ENCODE results near the gene NHLRC4. TPM values are rescaled to one million over a fixed set of nuclear protein-coding genes. Genes with fewer than 3 reads are reported as not detected.

NHLRC4 gene
- total RNA-seq, 1 donor from 2014 or later, result 0.46 TPM

GRCh38 chr16:543301-544164 lies 23.3 kb upstream of the NHLRC4 start:
- no peak for DNase-seq (ENCODE audit: low read depth)
- no peaks in the 10 kb centered on the region for H3K27me3 ChIP-seq (ENCODE audit: control insufficient read depth, insufficient read depth, low read length)
- H3K36me3 ChIP-seq (ENCODE audit: control insufficient read depth, insufficient read depth, low read length), result no peaks in the 10 kb centered on the region
- TF ChIP-seq CTCF (IDR thresholded peaks at IDR 0.05; ENCODE audit: insufficient read depth, low read length, poor library complexity, severe bottlenecking), result no peak
- no peak overlapping the region for H3K4me3 ChIP-seq (ENCODE audit: low read depth, low read length)

DNA sequence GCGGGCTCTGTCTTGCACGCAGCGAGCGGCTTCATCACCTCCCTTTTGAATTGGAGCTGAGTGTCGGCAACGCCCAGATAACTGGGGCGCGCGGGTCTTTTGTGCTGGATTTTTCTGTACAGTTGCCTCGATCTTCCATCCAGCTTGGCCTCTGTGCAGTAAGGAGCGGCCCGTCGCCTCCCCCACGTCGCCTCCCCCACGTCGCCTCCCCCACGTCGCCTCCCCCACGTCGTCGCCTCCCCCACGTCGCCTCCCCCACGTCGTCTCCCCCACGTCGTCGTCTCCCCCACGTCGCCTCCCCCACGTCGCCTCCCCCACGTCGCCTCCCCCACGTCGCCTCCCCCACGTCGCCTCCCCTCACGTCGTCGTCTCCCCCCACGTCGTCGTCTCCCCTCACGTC lies 22.3 kb upstream of the NHLRC4 start:
- Histone ChIP-seq H3K36me3 (ENCODE audit: control insufficient read depth, insufficient read depth, low read length) (no peaks in the 10 kb centered on the region), H3K4me3 (ENCODE audit: low read depth, low read length) (no peak overlapping the region), H3K27me3 (ENCODE audit: control insufficient read depth, insufficient read depth, low read length) (no peaks in the 10 kb centered on the region)
- no peak for TF ChIP-seq CTCF (IDR thresholded peaks at IDR 0.05; ENCODE audit: insufficient read depth, low read length, poor library complexity, severe bottlenecking)
- no peak for DNase-seq (ENCODE audit: low read depth)

GRCh38 chr16:546909-547770 lies 19.7 kb upstream of the NHLRC4 start:
- TF ChIP-seq CTCF (IDR thresholded peaks at IDR 0.05; ENCODE audit: insufficient read depth, low read length, poor library complexity, severe bottlenecking), result peak; percentile 60
- Histone ChIP-seq H3K36me3 (ENCODE audit: control insufficient read depth, insufficient read depth, low read length) (no peaks in the 10 kb centered on the region), H3K27me3 (ENCODE audit: control insufficient read depth, insufficient read depth, low read length) (no peaks in the 10 kb centered on the region), H3K4me3 (ENCODE audit: low read depth, low read length) (no peak overlapping the region)
- no peak for DNase-seq (ENCODE audit: low read depth)

DNA sequence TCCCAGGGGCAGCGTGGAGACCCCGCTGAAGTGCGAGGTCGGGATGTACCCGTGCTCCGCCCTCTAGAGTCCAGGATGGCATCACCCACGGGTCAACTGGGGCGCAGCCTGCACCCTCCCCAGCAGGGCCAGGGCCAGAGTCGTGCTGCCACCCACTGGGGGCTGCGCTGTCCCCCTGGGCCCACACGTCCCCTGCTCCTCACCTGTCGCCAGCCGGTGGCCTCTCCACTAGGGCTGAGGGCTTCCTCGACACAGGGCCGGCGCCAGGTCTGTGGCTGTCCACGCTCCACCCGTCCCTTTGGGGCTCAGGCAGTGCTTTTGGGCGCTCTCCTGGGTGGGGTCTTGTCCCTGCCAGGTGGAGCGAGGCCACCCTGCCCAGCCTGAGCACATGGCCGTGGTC lies 18.2 kb upstream of the NHLRC4 start:
- H3K4me3 ChIP-seq (ENCODE audit: low read depth, low read length), result no peak overlapping the region
- TF ChIP-seq CTCF (IDR thresholded peaks at IDR 0.05; ENCODE audit: insufficient read depth, low read length, poor library complexity, severe bottlenecking), result no peak
- H3K27me3 ChIP-seq (ENCODE audit: control insufficient read depth, insufficient read depth, low read length), result no peaks in the 10 kb centered on the region
- peaks cover 1% of the 10 kb centered on the region for H3K36me3 ChIP-seq (ENCODE audit: control insufficient read depth, insufficient read depth, low read length)
- DNase-seq (ENCODE audit: low read depth), result no peak

DNA sequence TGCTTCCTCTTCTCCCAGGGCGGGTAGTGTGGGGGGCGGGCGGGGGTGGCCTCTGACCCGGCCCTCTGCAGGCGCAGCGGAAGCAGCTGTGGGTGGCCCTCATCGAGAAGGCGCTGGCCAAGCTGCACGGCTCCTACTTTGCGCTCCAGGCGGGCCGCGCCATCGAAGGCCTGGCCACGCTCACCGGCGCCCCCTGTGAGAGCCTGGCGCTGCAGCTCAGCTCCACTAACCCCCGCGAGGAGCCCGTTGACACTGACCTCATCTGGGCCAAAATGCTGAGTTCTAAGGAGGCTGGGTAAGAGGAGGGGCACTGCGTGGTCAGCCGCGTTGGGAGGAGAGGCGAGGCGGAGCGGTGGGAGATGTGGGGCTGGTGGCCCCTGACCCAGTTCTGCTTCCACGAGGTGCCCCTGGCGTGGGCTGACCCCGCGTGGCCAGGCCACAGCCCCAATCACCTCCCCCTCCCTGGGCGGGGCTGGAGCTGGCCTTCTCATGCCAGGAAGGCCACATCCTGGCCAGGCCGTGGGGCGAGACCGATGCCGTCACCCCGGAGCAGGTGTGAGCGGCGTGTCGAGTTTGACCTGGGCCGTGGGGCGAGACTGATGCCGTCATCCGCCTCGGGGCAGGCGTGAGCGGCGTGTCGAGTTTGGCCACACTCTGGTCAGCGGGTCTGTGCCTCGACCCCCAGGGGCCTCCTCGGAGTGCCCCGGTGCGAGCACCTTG lies 17.1 kb upstream of the NHLRC4 start:
- no peak for DNase-seq (ENCODE audit: low read depth)
- TF ChIP-seq CTCF (IDR thresholded peaks at IDR 0.05; ENCODE audit: insufficient read depth, low read length, poor library complexity, severe bottlenecking), result no peak
- H3K4me3 ChIP-seq (ENCODE audit: low read depth, low read length), result no peak overlapping the region
- H3K36me3 ChIP-seq (ENCODE audit: control insufficient read depth, insufficient read depth, low read length), result peaks cover 1% of the 10 kb centered on the region
- H3K27me3 ChIP-seq (ENCODE audit: control insufficient read depth, insufficient read depth, low read length), result no peaks in the 10 kb centered on the region
